IMR-90 (cell line): ENCODE data around the gene DOCK9. TPM values are rescaled to one million over a fixed set of nuclear protein-coding genes. Genes with fewer than 3 reads are reported as not detected.

ENCODE experiments used
- ATAC-seq: fragments of 200-7000 bp; cut with Tn5 transposase; 2 replicates; pipeline ENCODE4 v1.9.1; 2020; ENCODE audit warnings: low read depth, mild to moderate bottlenecking, moderate library complexity
- BruUV-seq: library from RNA; stranded (reverse); fragments of 400-500 nt; replicated peaks from 2 replicates; lab custom pipeline; 2021; lab: Mats Ljungman, UMichigan
- CTCF ChIA-PET: fragments of 300-600 bp; formaldehyde crosslinking; extraction: SDS; loops from one replicate; lab custom pipeline; 2021; ENCODE audit warnings: antibody characterized with exemption; lab: Yijun Ruan, JAX
- POLR2A ChIA-PET: fragments of 300-600 bp; sonication (Branson Sonifier 250); formaldehyde crosslinking; loops from one replicate; lab custom pipeline; 2022; ENCODE audit warnings: antibody characterized with exemption; ENCODE audit not compliant: unreplicated experiment; lab: Charles Lee
- DNase-seq: peaks from one replicate; pipeline ENCODE4 v3.0.0; 2013
- H2AFZ ChIP-seq: replicated peaks from 2 replicates; pipeline ENCODE3; 2013; ENCODE audit warnings: low read length, mild to moderate bottlenecking; ENCODE audit not compliant: poor library complexity
- H2AK5ac ChIP-seq: 2 replicates; pipeline ENCODE4 v1.6.1; 2013; ENCODE audit warnings: low read depth, low read length, inconsistent platforms
- H2AK9ac ChIP-seq: replicated peaks from 2 replicates; pipeline ENCODE3; 2013; ENCODE audit warnings: mild to moderate bottlenecking, low read depth, low read length, moderate library complexity; ENCODE audit not compliant: poor library complexity
- H2BK120ac ChIP-seq: 2 replicates; pipeline ENCODE4 v1.6.1; 2013; ENCODE audit warnings: low read depth, low read length, inconsistent platforms
- H2BK15ac ChIP-seq: 3 replicates; pipeline ENCODE4 v1.6.1; 2013; ENCODE audit warnings: low read depth, low read length, inconsistent platforms
- H2BK20ac ChIP-seq: 2 replicates; pipeline ENCODE4 v1.6.1; 2013; ENCODE audit warnings: low read depth, mild to moderate bottlenecking, inconsistent platforms, low read length, moderate library complexity
- H2BK5ac ChIP-seq: 2 replicates; pipeline ENCODE4 v1.6.1; 2013; ENCODE audit warnings: mild to moderate bottlenecking, low read depth, low read length, inconsistent platforms; ENCODE audit not compliant: poor library complexity, severe bottlenecking
- H3K14ac ChIP-seq: replicated peaks from 2 replicates; pipeline ENCODE4 v1.6.1; 2013; ENCODE audit warnings: low read depth, low read length, inconsistent platforms
- H3K18ac ChIP-seq: 2 replicates; pipeline ENCODE4 v1.6.1; 2013; ENCODE audit warnings: low read depth, low read length, control low read depth
- H3K23ac ChIP-seq: 2 replicates; pipeline ENCODE4 v1.6.1; 2013; ENCODE audit warnings: low read depth, low read length, inconsistent platforms
- H3K27ac ChIP-seq: 2 replicates; pipeline ENCODE4 v1.5.1; 2013; ENCODE audit warnings: mild to moderate bottlenecking, control low read depth, low read length; ENCODE audit not compliant: insufficient read depth
- H3K27me3 ChIP-seq: 2 replicates; pipeline ENCODE4 v1.6.1; 2013; ENCODE audit warnings: low read length; ENCODE audit not compliant: control insufficient read depth, insufficient read depth
- H3K36me3 ChIP-seq: 2 replicates; pipeline ENCODE4 v1.6.1; 2013; ENCODE audit warnings: low read length, mixed read lengths; ENCODE audit not compliant: control insufficient read depth, insufficient read depth
- H3K4ac ChIP-seq: 2 replicates; pipeline ENCODE4 v1.6.1; 2013; ENCODE audit warnings: low read depth, low read length, inconsistent platforms
- H3K4me1 ChIP-seq: 2 replicates; pipeline ENCODE4 v1.6.1; 2013; ENCODE audit warnings: low read length, mixed read lengths; ENCODE audit not compliant: control insufficient read depth, insufficient read depth
- H3K4me2 ChIP-seq: 2 replicates; pipeline ENCODE4 v1.6.1; 2013; ENCODE audit warnings: low read depth, mild to moderate bottlenecking, control low read depth, low read length, moderate library complexity
- H3K4me3 ChIP-seq: 2 replicates; pipeline ENCODE4 v1.5.1; 2013; ENCODE audit warnings: low read depth, mild to moderate bottlenecking, control low read depth, low read length, moderate library complexity; ENCODE audit not compliant: insufficient read depth
- H3K56ac ChIP-seq: 2 replicates; pipeline ENCODE4 v1.6.1; 2013; ENCODE audit warnings: low read length, inconsistent platforms; ENCODE audit not compliant: insufficient read depth; ENCODE audit errors: extremely low read depth
- H3K79me1 ChIP-seq, 2 experiments: 2 replicates each; pipeline ENCODE4 v1.6.1; 2013; ENCODE audit warnings: low read length in 2 of 2, inconsistent platforms in 1 of 2, low read depth in 1 of 2
- H3K9ac ChIP-seq: 2 replicates; pipeline ENCODE4 v1.6.1; 2013; ENCODE audit warnings: low read depth, low read length, control low read depth
- H3K9me1 ChIP-seq: 2 replicates; pipeline ENCODE4 v1.6.1; 2013; ENCODE audit warnings: low read length, inconsistent platforms; ENCODE audit not compliant: insufficient read depth
- H3K9me3 ChIP-seq: 2 replicates; pipeline ENCODE4 v1.6.1; 2013; ENCODE audit warnings: low read length; ENCODE audit not compliant: control insufficient read depth, insufficient read depth
- H4K20me1 ChIP-seq: 2 replicates; pipeline ENCODE4 v1.6.1; 2013; ENCODE audit warnings: low read length, inconsistent platforms; ENCODE audit not compliant: insufficient read depth
- H4K5ac ChIP-seq: 2 replicates; pipeline ENCODE4 v1.6.1; 2013; ENCODE audit warnings: mild to moderate bottlenecking, low read depth, low read length, control low read depth
- H4K8ac ChIP-seq, 2 experiments: 2 replicates each; pipeline ENCODE4 v1.6.1; 2013; ENCODE audit warnings: low read depth in 2 of 2, low read length in 2 of 2, control low read depth in 1 of 2, inconsistent platforms in 1 of 2
- H4K91ac ChIP-seq: 2 replicates; pipeline ENCODE4 v1.6.1; 2013; ENCODE audit warnings: low read depth, low read length, inconsistent platforms; ENCODE audit not compliant: insufficient read depth
- BHLHE40 ChIP-seq: fragments of 150-350 bp; IDR thresholded peaks from 2 replicates; pipeline ENCODE4 v1.6.1; 2016; ENCODE audit warnings: mild to moderate bottlenecking, low read depth, low read length
- CEBPB ChIP-seq: IDR thresholded peaks from 2 replicates; pipeline ENCODE4 v1.6.1; 2012; ENCODE audit warnings: low read depth, low read length, improper control_type of control experiment
- CHD1 ChIP-seq: IDR thresholded peaks from 2 replicates; pipeline ENCODE4 v1.6.1; 2012; ENCODE audit warnings: low read depth, low read length, improper control_type of control experiment
- CTCF ChIP-seq: conservative IDR thresholded peaks from 2 replicates; pipeline ENCODE4 v1.5.1; 2012; ENCODE audit warnings: mild to moderate bottlenecking, low read depth, low read length, improper control_type of control experiment
- ELK1 ChIP-seq: fragments of 150-350 bp; IDR thresholded peaks from 2 replicates; pipeline ENCODE4 v1.6.1; 2016; ENCODE audit warnings: low read depth, mild to moderate bottlenecking, low read length, moderate library complexity, borderline replicate concordance
- FOS ChIP-seq: fragments of 150-350 bp; IDR thresholded peaks from 2 replicates; pipeline ENCODE4 v1.6.1; 2016; ENCODE audit warnings: low read depth, low read length
- MAFK ChIP-seq: IDR thresholded peaks from 2 replicates; pipeline ENCODE4 v1.6.1; 2012; ENCODE audit warnings: low read depth, low read length, improper control_type of control experiment
- MAZ ChIP-seq: IDR thresholded peaks from 2 replicates; pipeline ENCODE4 v1.6.1; 2012; ENCODE audit warnings: low read depth, mild to moderate bottlenecking, low read length, improper control_type of control experiment, moderate library complexity, borderline replicate concordance
- MXI1 ChIP-seq: IDR thresholded peaks from 2 replicates; pipeline ENCODE4 v1.6.1; 2012; ENCODE audit warnings: low read depth, mild to moderate bottlenecking, low read length, moderate library complexity, borderline replicate concordance
- NFE2L2 ChIP-seq: fragments of 150-350 bp; IDR thresholded peaks from 2 replicates; pipeline ENCODE4 v1.6.1; 2016; ENCODE audit warnings: low read depth, mild to moderate bottlenecking, low read length
- POLR2A ChIP-seq: IDR thresholded peaks from 2 replicates; pipeline ENCODE4 v1.6.1; 2012; ENCODE audit warnings: mild to moderate bottlenecking, low read depth, low read length
- RAD21 ChIP-seq: IDR thresholded peaks from 2 replicates; pipeline ENCODE4 v1.6.1; 2012; ENCODE audit warnings: low read length, improper control_type of control experiment
- RCOR1 ChIP-seq: IDR thresholded peaks from 2 replicates; pipeline ENCODE4 v1.6.1; 2012; ENCODE audit warnings: mild to moderate bottlenecking, low read length, improper control_type of control experiment; ENCODE audit not compliant: insufficient replicate concordance
- RFX5 ChIP-seq: IDR thresholded peaks from 2 replicates; pipeline ENCODE4 v1.8.0; 2012; ENCODE audit warnings: low read depth, mild to moderate bottlenecking, low read length, moderate library complexity
- SMC3 ChIP-seq: fragments of 150-350 bp; IDR thresholded peaks from 2 replicates; pipeline ENCODE4 v1.6.1; 2016; ENCODE audit warnings: low read depth, mild to moderate bottlenecking, antibody characterized with exemption, low read length, moderate library complexity
- USF2 ChIP-seq: fragments of 150-350 bp; IDR thresholded peaks from 2 replicates; pipeline ENCODE4 v1.6.1; 2017; ENCODE audit warnings: mild to moderate bottlenecking, antibody characterized with exemption, low read length, low read depth
- WGBS, 2 experiments: methylation state at CpG; one replicate each; pipeline versions ENCODE4 v1.1.5 to v1.1.7; 2013; ENCODE audit warnings: missing lambda C conversion rate in 2 of 2; ENCODE audit not compliant: insufficient read length in 1 of 2; ENCODE audit errors: extremely low coverage in 2 of 2; 5-methylcytosine and 5-hydroxymethylcytosine counted together
- dilution Hi-C: fragments of 300-500 bp; cut with HindIII; formaldehyde crosslinking; loops from one replicate; pipeline ENCODE4 v1.14.3; 2018; ENCODE audit warnings: low sequenced_read_pairs; ENCODE audit not compliant: unreplicated experiment
- in situ Hi-C: fragments of 300-500 bp; cut with MboI; formaldehyde crosslinking; loops from 3 replicates; pipeline ENCODE4 v1.14.3; 2019; ENCODE audit warnings: low sequenced_read_pairs, inconsistent platforms, mixed read lengths
- intact Hi-C: fragments of 100-400 bp; cut with micrococcal nuclease; formaldehyde crosslinking; loops from 2 replicates; pipeline ENCODE4 v1.10.0; 2022
- polyA plus RNA-seq, 3 experiments: library from polyadenylated mRNA; depleted of rRNA; stranded (reverse); fragments of >200 nt; gene quantifications; 2 replicates each; pipeline ENCODE4 v1.2.3, GENCODE V29; 2012; ENCODE audit warnings: low replicate concordance in 1 of 3
- total RNA-seq: library from RNA; depleted of rRNA; stranded (reverse); fragments of >200 nt; gene quantifications from 2 replicates; pipeline ENCODE4 v1.2.3, GENCODE V29; 2012

Gene DOCK9
- total and polyA plus RNA-seq, 2 of the 4 experiments (the other 2 are of a cell fraction): 4.8 to 7.2 TPM

- no peak overlapping the region for H2AFZ ChIP-seq
- peak overlapping the region; percentile 6 for H2AK9ac ChIP-seq
- H2AK5ac ChIP-seq: peak overlapping the region; percentile 40; the same call in 1 of the 2 replicates
- H3K4me3 ChIP-seq: no peak overlapping the region
- H2BK20ac ChIP-seq: no peak overlapping the region
- H3K56ac ChIP-seq: no peak overlapping the region
- ChIA-PET POLR2A (no interaction called here), CTCF (no interaction called here)
- no TSS peak for BruUV-seq
- no peak overlapping the region for H2BK5ac ChIP-seq
- H3K36me3 ChIP-seq: no peaks in the 10 kb centered on the region
- H3K27ac ChIP-seq: no peak overlapping the region
- no peak overlapping the region for H4K5ac ChIP-seq
- DNase-seq (no peak), ATAC-seq (no peak)
- TF ChIP-seq CTCF: no peak
- no peak for TF ChIP-seq MXI1
- TF ChIP-seq RAD21: no peak
- no peak for TF ChIP-seq CHD1
- TF ChIP-seq RCOR1: no peak
- no peak for TF ChIP-seq NFE2L2
- TF ChIP-seq SMC3: no peak
- no peak for TF ChIP-seq FOS
- no peak for TF ChIP-seq POLR2A
- TF ChIP-seq ELK1: no peak
- no peak for TF ChIP-seq RFX5
- TF ChIP-seq CEBPB: no peak
- no peak for TF ChIP-seq USF2
- TF ChIP-seq BHLHE40: no peak
- no peak for TF ChIP-seq MAFK
- TF ChIP-seq MAZ: no peak
- no peak overlapping the region for H4K91ac ChIP-seq
- peaks cover 7% of the 10 kb centered on the region; the same call in 1 of the 2 replicates for H3K9me1 ChIP-seq
- no peaks in the 10 kb centered on the region for H3K79me1 ChIP-seq
- intact Hi-C loops: no loop called here
- H2BK15ac ChIP-seq: no peak overlapping the region
- no peak overlapping the region for H3K18ac ChIP-seq
- dilution Hi-C loops: no loop called here
- no peak overlapping the region for H4K8ac ChIP-seq
- H3K14ac ChIP-seq: peak overlapping the region; percentile 49; the same call in 1 of the 2 replicates
- H3K9ac ChIP-seq: no peak overlapping the region
- no peak overlapping the region for H3K4me2 ChIP-seq
- H3K27me3 ChIP-seq: no peaks in the 10 kb centered on the region
- H3K23ac ChIP-seq: no peak overlapping the region
- in situ Hi-C loops: no loop called here
- H2BK120ac ChIP-seq: no peak overlapping the region
- H3K4ac ChIP-seq: no peak overlapping the region
- H4K20me1 ChIP-seq: no peaks in the 10 kb centered on the region
- 80% methylated on average over 2 of the region's 5 CpGs; no CpG with 5 or more reads in 1 of the 2 experiments for WGBS, 2 experiments
- H3K9me3 ChIP-seq: no peaks in the 10 kb centered on the region
- H3K4me1 ChIP-seq: no peaks in the 10 kb centered on the region
These were observed 61.9 kb downstream of the DOCK9 start for GRCh38 chr13:98915981-98916380.
